ENCODE measurements around the gene AMN. TPM values are rescaled to one million over a fixed set of nuclear protein-coding genes. Genes with fewer than 3 reads are reported as not detected.

AMN gene
- polyA plus RNA-seq, 3 donors, result 0.09 TPM; not detected in 2

GRCh38 chr14:102933618-102934231 is 11.3 kb downstream of the AMN start:
- Histone ChIP-seq H3K27me3 (ENCODE audit: control insufficient read depth in 2 of 2, insufficient read depth in 2 of 2, low read length in 2 of 2) (peaks cover 10 to 31% of the 10 kb centered on the region in 2 donors), H3K4me3 (replicated peaks in 1 of 3; ENCODE audit: low read depth in 2 of 3, low read length in 3 of 3) (no peak overlapping the region), H3K4me2 (replicated peaks; ENCODE audit: extremely low read depth, low read length, poor library complexity, severe bottlenecking) (no peak overlapping the region), H3K79me2 (ENCODE audit: insufficient read depth, low read length) (no peaks in the 10 kb centered on the region), H3K4me1 (ENCODE audit: control insufficient read depth in 1 of 2, insufficient read depth in 2 of 2, low read length in 2 of 2) (peaks cover 7 to 12% of the 10 kb centered on the region in 2 donors), H3K9ac (ENCODE audit: insufficient read depth, low read length, poor library complexity, severe bottlenecking) (no peak overlapping the region), H3K27ac (ENCODE audit: low read depth in 1 of 2, low read length in 2 of 2) (no peak overlapping the region), H2AFZ (ENCODE audit: insufficient read depth, low read depth, low read length, poor library complexity, severe bottlenecking) (no peak overlapping the region), H3K36me3 (replicated peaks in 1 of 2; ENCODE audit: control insufficient read depth in 1 of 2, insufficient read depth in 2 of 2, low read length in 2 of 2) (no peaks in the 10 kb centered on the region), H3K9me3 (replicated peaks in 1 of 2; ENCODE audit: control insufficient read depth in 1 of 2, insufficient read depth in 1 of 2, low read length in 2 of 2) (peaks cover 0 to 15% of the 10 kb centered on the region in 2 donors), H4K20me1 (ENCODE audit: insufficient read depth, low read length) (no peaks in the 10 kb centered on the region)
- Mint-ChIP-seq H3K27ac (peak overlapping the region in 1 of 7 donors; percentile 24), H3K9me3 (peaks cover 0 to 2% (median under 1%) of the 10 kb centered on the region in 7 donors), H3K36me3 (peaks cover 7 to 16% of the 10 kb centered on the region in 2 donors), H3K4me3 (no peak overlapping the region), H3K4me1 (peaks cover 4% of the 10 kb centered on the region), H3K27me3 (ENCODE audit: low read depth in 3 of 3) (peaks cover 24 to 40% (median 26%) of the 10 kb centered on the region in 3 donors)
- DNase-seq, result no peak
- intact Hi-C loops (cut with micrococcal nuclease), result no loop called here
- WGBS (ENCODE audit: insufficient coverage), result 100% methylated on average over 3 of the region's 20 CpGs
- TF ChIP-seq CTCF (IDR thresholded peaks at IDR 0.05), result no peak

- Histone ChIP-seq H3K27me3 (ENCODE audit: control insufficient read depth in 2 of 2, insufficient read depth in 2 of 2, low read length in 2 of 2) (peaks cover under 1 to 17% of the 10 kb centered on the region in 2 donors), H3K36me3 (replicated peaks in 1 of 2; ENCODE audit: control insufficient read depth in 1 of 2, insufficient read depth in 2 of 2, low read length in 2 of 2) (peaks cover 0 to 4% of the 10 kb centered on the region in 2 donors), H3K9ac (ENCODE audit: insufficient read depth, low read length, poor library complexity, severe bottlenecking) (no peak overlapping the region), H4K20me1 (ENCODE audit: insufficient read depth, low read length) (no peaks in the 10 kb centered on the region), H3K9me3 (replicated peaks in 1 of 2; ENCODE audit: control insufficient read depth in 1 of 2, insufficient read depth in 1 of 2, low read length in 2 of 2) (peaks cover 0 to 6% of the 10 kb centered on the region in 2 donors), H3K27ac (ENCODE audit: low read depth in 1 of 2, low read length in 2 of 2) (no peak overlapping the region), H3K4me3 (replicated peaks in 1 of 3; ENCODE audit: low read depth in 2 of 3, low read length in 3 of 3) (no peak overlapping the region), H2AFZ (ENCODE audit: insufficient read depth, low read depth, low read length, poor library complexity, severe bottlenecking) (no peak overlapping the region), H3K79me2 (ENCODE audit: insufficient read depth, low read length) (no peaks in the 10 kb centered on the region), H3K4me2 (replicated peaks; ENCODE audit: extremely low read depth, low read length, poor library complexity, severe bottlenecking) (no peak overlapping the region), H3K4me1 (ENCODE audit: control insufficient read depth in 1 of 2, insufficient read depth in 2 of 2, low read length in 2 of 2) (no peaks in the 10 kb centered on the region)
- Mint-ChIP-seq H3K4me3 (no peak overlapping the region), H3K9me3 (no peaks in the 10 kb centered on the region), H3K4me1 (no peaks in the 10 kb centered on the region), H3K27ac (peak overlapping the region in 1 of 7 donors; percentile 47), H3K36me3 (peaks cover 19 to 26% of the 10 kb centered on the region in 2 donors), H3K27me3 (ENCODE audit: low read depth in 3 of 3) (peaks cover 16 to 20% (median 16%) of the 10 kb centered on the region in 3 donors)
- no peak for TF ChIP-seq CTCF (IDR thresholded peaks at IDR 0.05)
- intact Hi-C loops (cut with micrococcal nuclease), result no loop called here
- DNase-seq, result no peak
- WGBS (ENCODE audit: insufficient coverage), result no CpG with 5 or more reads among the region's 4 CpGs
Observed at GRCh38 chr14:102935756-102936155, 13.3 kb downstream of the AMN start.

Measured in CD14-positive monocyte (primary cell).